Neural cell (in vitro differentiated cells): Measurements from ENCODE around the gene TRPM2.

Experiments
- EZH2 ChIP-seq: fragments of 200-600, 300-800 bp; shearing (Covaris generic), sonication (generic); IDR thresholded peaks from 2 replicates; pipeline ENCODE4 v1.6.1; 2014; ENCODE audit warnings: antibody characterized with exemption, low read length, borderline replicate concordance, mild to moderate bottlenecking; ENCODE audit not compliant: insufficient read depth, poor library complexity, severe bottlenecking
- MXI1 ChIP-seq: fragments of 450-650 bp; conservative IDR thresholded peaks from 2 replicates; pipeline ENCODE4 v1.6.1; 2014; ENCODE audit warnings: antibody characterized with exemption, mild to moderate bottlenecking; ENCODE audit not compliant: poor library complexity, severe bottlenecking
- POLR2AphosphoS5 ChIP-seq: IDR thresholded peaks from 2 replicates; pipeline ENCODE4 v1.6.1; 2012
- SMC3 ChIP-seq: fragments of 450-650 bp; conservative IDR thresholded peaks from 2 replicates; pipeline ENCODE4 v1.6.1; 2014; ENCODE audit warnings: antibody characterized with exemption, mild to moderate bottlenecking, moderate library complexity; ENCODE audit not compliant: poor library complexity
- TF ChIP-seq, protein P1 (sequence below): fragments of 450-650 bp; IDR thresholded peaks from 2 replicates; pipeline ENCODE4 v1.5.1; 2014; ENCODE audit warnings: antibody characterized with exemption, mild to moderate bottlenecking, moderate library complexity; ENCODE audit not compliant: poor library complexity, severe bottlenecking
- TF ChIP-seq, protein P2 (sequence below): IDR thresholded peaks from 2 replicates; pipeline ENCODE4 v1.6.1; 2012; ENCODE audit warnings: borderline replicate concordance

DNA sequence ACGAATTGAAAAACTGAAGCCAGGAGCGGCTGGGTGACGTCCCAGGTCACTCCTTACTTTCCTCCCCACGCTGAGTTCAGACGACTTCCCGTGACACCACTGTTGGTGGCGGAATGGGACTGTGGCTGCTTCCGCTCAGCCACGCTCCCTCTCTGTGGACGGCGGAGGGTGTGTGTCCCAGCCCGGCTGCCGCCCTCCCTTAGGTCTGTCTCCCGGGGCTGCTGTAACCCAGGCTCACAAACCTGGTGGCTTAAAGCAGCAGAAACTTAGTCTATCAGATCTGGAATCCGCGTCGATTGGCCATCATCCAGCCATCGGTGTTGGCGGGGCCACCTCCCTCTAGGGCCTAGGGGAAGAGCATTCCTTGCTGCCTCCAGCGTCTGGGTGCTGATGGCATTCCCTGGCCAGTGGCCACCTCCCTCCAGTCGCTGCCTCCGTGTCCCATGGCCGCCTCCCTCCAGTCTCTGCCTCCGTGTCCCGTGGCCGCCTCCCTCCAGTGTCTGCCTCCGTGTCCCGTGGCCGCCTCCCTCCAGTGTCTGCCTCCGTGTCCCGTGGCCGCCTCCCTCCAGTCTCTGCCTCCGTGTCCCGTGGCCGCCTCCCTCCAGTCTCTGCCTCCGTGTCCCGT is 17.5 kb downstream of the TRPM2 start:
- TF ChIP-seq, protein P1, sequence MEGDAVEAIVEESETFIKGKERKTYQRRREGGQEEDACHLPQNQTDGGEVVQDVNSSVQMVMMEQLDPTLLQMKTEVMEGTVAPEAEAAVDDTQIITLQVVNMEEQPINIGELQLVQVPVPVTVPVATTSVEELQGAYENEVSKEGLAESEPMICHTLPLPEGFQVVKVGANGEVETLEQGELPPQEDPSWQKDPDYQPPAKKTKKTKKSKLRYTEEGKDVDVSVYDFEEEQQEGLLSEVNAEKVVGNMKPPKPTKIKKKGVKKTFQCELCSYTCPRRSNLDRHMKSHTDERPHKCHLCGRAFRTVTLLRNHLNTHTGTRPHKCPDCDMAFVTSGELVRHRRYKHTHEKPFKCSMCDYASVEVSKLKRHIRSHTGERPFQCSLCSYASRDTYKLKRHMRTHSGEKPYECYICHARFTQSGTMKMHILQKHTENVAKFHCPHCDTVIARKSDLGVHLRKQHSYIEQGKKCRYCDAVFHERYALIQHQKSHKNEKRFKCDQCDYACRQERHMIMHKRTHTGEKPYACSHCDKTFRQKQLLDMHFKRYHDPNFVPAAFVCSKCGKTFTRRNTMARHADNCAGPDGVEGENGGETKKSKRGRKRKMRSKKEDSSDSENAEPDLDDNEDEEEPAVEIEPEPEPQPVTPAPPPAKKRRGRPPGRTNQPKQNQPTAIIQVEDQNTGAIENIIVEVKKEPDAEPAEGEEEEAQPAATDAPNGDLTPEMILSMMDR, result no peak
- TF ChIP-seq EZH2, result no peak
- no peak for TF ChIP-seq MXI1
- TF ChIP-seq, protein P2, sequence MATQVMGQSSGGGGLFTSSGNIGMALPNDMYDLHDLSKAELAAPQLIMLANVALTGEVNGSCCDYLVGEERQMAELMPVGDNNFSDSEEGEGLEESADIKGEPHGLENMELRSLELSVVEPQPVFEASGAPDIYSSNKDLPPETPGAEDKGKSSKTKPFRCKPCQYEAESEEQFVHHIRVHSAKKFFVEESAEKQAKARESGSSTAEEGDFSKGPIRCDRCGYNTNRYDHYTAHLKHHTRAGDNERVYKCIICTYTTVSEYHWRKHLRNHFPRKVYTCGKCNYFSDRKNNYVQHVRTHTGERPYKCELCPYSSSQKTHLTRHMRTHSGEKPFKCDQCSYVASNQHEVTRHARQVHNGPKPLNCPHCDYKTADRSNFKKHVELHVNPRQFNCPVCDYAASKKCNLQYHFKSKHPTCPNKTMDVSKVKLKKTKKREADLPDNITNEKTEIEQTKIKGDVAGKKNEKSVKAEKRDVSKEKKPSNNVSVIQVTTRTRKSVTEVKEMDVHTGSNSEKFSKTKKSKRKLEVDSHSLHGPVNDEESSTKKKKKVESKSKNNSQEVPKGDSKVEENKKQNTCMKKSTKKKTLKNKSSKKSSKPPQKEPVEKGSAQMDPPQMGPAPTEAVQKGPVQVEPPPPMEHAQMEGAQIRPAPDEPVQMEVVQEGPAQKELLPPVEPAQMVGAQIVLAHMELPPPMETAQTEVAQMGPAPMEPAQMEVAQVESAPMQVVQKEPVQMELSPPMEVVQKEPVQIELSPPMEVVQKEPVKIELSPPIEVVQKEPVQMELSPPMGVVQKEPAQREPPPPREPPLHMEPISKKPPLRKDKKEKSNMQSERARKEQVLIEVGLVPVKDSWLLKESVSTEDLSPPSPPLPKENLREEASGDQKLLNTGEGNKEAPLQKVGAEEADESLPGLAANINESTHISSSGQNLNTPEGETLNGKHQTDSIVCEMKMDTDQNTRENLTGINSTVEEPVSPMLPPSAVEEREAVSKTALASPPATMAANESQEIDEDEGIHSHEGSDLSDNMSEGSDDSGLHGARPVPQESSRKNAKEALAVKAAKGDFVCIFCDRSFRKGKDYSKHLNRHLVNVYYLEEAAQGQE, result no peak
- TF ChIP-seq SMC3, result no peak
- no peak for TF ChIP-seq POLR2AphosphoS5
